ENCODE results near the gene EIF4A3.

EIF4A3 gene

DNA sequence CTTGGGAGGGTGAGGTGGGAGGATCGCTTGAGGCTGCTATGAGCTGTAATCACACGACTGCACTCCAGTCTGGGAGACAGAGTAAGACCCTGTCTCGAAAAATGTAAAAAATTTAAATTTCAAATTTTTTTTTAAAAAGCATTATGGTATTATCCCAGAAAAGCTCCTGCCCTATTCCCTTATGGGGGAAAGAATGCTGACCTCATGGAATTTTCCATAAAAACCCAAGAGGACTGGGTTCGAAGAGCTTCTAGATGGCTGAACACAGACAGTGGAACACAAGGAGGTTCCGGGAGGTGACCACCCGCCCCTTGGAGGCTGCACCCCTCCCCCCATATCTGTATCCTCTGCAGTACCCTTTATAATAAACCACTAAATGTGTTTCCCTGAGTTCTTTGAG, 4.0 kb downstream of the EIF4A3 start:
- Histone ChIP-seq H3K9ac (no peak overlapping the region), H3K4me2 (no peak overlapping the region), H3K4me3 (IDR thresholded peaks at IDR 0.05; ENCODE audit: insufficient read depth, low read depth, low read length) (no peak overlapping the region), H4K20me1 (ENCODE audit: insufficient read depth) (peaks cover 13% of the 10 kb centered on the region), H3K79me2 (ENCODE audit: insufficient read depth, low read depth) (peaks cover 57% of the 10 kb centered on the region), H2AFZ (ENCODE audit: low read depth) (no peak overlapping the region), H3K4me1 (ENCODE audit: low read depth, poor library complexity, severe bottlenecking) (peaks cover 13% of the 10 kb centered on the region), H3K27ac (no peak overlapping the region), H3K36me3 (ENCODE audit: insufficient read depth) (peaks cover 45% of the 10 kb centered on the region; the same call in 1 of the 2 replicates), H3K27me3 (ENCODE audit: insufficient read depth, low read depth) (no peaks in the 10 kb centered on the region)
- TF ChIP-seq, protein P1, sequence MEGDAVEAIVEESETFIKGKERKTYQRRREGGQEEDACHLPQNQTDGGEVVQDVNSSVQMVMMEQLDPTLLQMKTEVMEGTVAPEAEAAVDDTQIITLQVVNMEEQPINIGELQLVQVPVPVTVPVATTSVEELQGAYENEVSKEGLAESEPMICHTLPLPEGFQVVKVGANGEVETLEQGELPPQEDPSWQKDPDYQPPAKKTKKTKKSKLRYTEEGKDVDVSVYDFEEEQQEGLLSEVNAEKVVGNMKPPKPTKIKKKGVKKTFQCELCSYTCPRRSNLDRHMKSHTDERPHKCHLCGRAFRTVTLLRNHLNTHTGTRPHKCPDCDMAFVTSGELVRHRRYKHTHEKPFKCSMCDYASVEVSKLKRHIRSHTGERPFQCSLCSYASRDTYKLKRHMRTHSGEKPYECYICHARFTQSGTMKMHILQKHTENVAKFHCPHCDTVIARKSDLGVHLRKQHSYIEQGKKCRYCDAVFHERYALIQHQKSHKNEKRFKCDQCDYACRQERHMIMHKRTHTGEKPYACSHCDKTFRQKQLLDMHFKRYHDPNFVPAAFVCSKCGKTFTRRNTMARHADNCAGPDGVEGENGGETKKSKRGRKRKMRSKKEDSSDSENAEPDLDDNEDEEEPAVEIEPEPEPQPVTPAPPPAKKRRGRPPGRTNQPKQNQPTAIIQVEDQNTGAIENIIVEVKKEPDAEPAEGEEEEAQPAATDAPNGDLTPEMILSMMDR (conservative IDR thresholded peaks at IDR 0.05; ENCODE audit: low read depth, low read length), result no peak

DNA sequence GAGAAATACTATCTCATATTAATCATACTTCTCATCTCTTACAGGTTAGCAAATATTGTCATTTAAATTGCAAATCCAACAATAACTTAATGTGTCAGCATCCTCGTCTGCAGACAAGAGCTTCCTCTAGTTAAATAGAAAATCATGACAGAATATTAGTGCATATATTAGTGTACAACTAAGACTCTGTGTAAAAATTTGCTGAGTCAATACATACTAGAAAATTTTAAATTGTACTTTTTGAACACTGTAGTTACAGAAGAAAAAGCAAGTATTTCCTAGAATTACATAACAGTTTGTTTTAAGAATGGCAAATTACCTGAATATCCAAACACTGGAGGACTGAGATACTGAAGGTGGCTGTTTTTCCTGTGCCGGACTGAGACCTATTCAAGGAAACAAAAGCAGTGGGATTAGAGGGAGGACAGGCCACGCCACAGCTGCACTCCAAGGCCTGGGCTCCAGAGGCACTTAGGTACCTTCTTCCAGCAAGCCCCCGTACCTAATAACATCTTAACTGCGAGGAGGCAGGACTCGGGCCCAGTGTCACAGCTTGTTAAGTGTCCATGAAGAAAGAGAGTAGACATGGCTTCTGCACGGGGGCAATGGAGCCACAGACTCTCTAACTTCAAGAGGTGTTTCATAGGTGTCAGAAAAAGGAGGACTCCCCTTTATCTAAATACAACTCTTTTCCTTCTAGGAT, 5.3 kb downstream of the EIF4A3 start:
- TF ChIP-seq, protein P1 (conservative IDR thresholded peaks at IDR 0.05; ENCODE audit: low read depth, low read length), result no peak
- peaks cover 13% of the 10 kb centered on the region for H3K4me1 ChIP-seq (ENCODE audit: low read depth, poor library complexity, severe bottlenecking)
- H3K27me3 ChIP-seq (ENCODE audit: insufficient read depth, low read depth), result no peaks in the 10 kb centered on the region
- no peak overlapping the region for H3K4me2 ChIP-seq
- peaks cover 48% of the 10 kb centered on the region; the same call in 1 of the 2 replicates for H3K36me3 ChIP-seq (ENCODE audit: insufficient read depth)
- H3K79me2 ChIP-seq (ENCODE audit: insufficient read depth, low read depth), result peaks cover 51% of the 10 kb centered on the region
- peaks cover 13% of the 10 kb centered on the region for H4K20me1 ChIP-seq (ENCODE audit: insufficient read depth)
- H2AFZ ChIP-seq (ENCODE audit: low read depth), result no peak overlapping the region
- H3K27ac ChIP-seq, result no peak overlapping the region
- no peak overlapping the region for H3K4me3 ChIP-seq (IDR thresholded peaks at IDR 0.05; ENCODE audit: insufficient read depth, low read depth, low read length)
- no peak overlapping the region for H3K9ac ChIP-seq

DNA sequence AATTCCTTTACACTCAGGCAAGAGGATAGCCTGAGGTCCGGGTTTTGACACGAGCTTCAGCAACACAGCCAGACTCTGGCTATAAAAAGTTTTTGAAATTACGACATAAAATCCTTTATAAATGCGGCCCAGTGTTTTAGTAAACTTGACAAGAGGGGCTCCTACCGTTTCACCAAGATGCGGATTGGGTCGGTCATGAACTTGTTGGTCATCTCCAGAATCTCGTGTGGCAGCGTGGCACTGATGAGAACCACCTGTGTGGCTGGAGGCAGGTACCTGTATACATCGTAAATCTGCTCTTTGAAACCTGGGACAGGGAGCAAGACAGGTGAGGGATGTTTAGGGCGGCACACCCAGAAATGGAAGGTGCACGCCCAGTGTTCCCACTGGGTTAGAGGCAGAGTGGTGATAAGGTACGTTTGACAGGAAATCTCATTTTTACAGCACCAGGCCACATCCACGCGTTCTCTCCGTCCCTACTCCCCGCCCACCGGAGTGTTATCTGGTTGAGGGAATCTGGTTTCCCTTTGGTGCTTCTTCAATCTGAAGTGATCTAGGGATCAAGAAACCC, 8.0 kb downstream of the EIF4A3 start:
- Histone ChIP-seq H3K9ac (no peak overlapping the region), H2AFZ (ENCODE audit: low read depth) (no peak overlapping the region), H3K4me3 (IDR thresholded peaks at IDR 0.05; ENCODE audit: insufficient read depth, low read depth, low read length) (no peak overlapping the region), H3K4me1 (ENCODE audit: low read depth, poor library complexity, severe bottlenecking) (no peaks in the 10 kb centered on the region), H4K20me1 (ENCODE audit: insufficient read depth) (no peaks in the 10 kb centered on the region; the same call in 1 of the 2 replicates), H3K27ac (no peak overlapping the region), H3K36me3 (ENCODE audit: insufficient read depth) (peaks cover 56% of the 10 kb centered on the region; the same call in 1 of the 2 replicates), H3K27me3 (ENCODE audit: insufficient read depth, low read depth) (no peaks in the 10 kb centered on the region), H3K4me2 (no peak overlapping the region), H3K79me2 (ENCODE audit: insufficient read depth, low read depth) (peaks cover 24% of the 10 kb centered on the region)
- TF ChIP-seq, protein P1 (conservative IDR thresholded peaks at IDR 0.05; ENCODE audit: low read depth, low read length), result no peak

DNA sequence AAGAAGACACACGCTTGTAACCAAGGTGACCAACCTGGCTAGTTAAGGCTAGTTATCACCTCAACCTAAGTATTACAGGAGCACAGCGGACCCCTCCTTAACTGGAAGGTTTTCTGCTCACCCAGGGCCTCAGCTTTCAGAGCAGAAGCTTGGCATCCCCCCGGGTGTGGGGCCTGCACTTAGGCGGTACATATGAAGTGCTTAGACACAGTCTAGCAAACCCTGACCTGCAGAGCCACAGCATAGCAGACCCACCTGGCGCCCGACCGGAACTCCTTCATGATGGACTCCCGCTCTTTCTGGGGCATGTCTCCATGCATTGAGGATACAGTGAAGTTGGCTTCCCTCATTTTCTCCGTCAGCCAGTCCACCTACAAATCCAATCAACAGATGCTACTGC, 9.8 kb downstream of the EIF4A3 start:
- Histone ChIP-seq H3K4me1 (ENCODE audit: low read depth, poor library complexity, severe bottlenecking) (no peaks in the 10 kb centered on the region), H3K4me3 (IDR thresholded peaks at IDR 0.05; ENCODE audit: insufficient read depth, low read depth, low read length) (no peak overlapping the region), H2AFZ (ENCODE audit: low read depth) (no peak overlapping the region), H3K79me2 (ENCODE audit: insufficient read depth, low read depth) (peaks cover 6% of the 10 kb centered on the region; the same call in 1 of the 2 replicates), H4K20me1 (ENCODE audit: insufficient read depth) (no peaks in the 10 kb centered on the region), H3K9ac (no peak overlapping the region), H3K27ac (no peak overlapping the region), H3K4me2 (no peak overlapping the region), H3K36me3 (ENCODE audit: insufficient read depth) (peaks cover 41% of the 10 kb centered on the region; the same call in 1 of the 2 replicates), H3K27me3 (ENCODE audit: insufficient read depth, low read depth) (no peaks in the 10 kb centered on the region)
- TF ChIP-seq, protein P1 (conservative IDR thresholded peaks at IDR 0.05; ENCODE audit: low read depth, low read length), result no peak

Measured in KMS-11 (cell line).